ENCODE results near the gene SLC26A2.

GRCh38 chr5:149969181-149969930 is 8.8 kb downstream of the SLC26A2 start:
- TF ChIP-seq CTCF (IDR thresholded peaks at IDR 0.05), result no peak
- no peak for TF ChIP-seq POLR2A (IDR thresholded peaks at IDR 0.05)

All from thyroid gland (tissue), 4 donors.